SU-DHL-6 (cell line): Measurements from ENCODE around the gene HOXC10.
A peak's percentile ranks its signal among the peaks of the same experiment; 100 is the strongest.

ENCODE experiments used
- H2AFZ ChIP-seq: fragments of 200-600 bp; sonication (generic); 2 replicates; pipeline ENCODE4 v1.6.1; 2014; ENCODE audit warnings: low read depth, mild to moderate bottlenecking, moderate library complexity, mixed read lengths, antibody characterized with exemption, low read length; ENCODE audit not compliant: severe bottlenecking
- H3F3A ChIP-seq: fragments of 200-600 bp; shearing (Covaris generic); 2 replicates; pipeline ENCODE4 v1.6.0; 2016; ENCODE audit warnings: antibody characterized with exemption, mild to moderate bottlenecking; ENCODE audit not compliant: insufficient read depth
- H3K27ac ChIP-seq: fragments of 200-600 bp; sonication (generic); 2 replicates; pipeline ENCODE4 v1.5.1; 2016; ENCODE audit warnings: low read depth, mild to moderate bottlenecking, low read length, moderate library complexity, mixed read lengths
- H3K27me3 ChIP-seq: fragments of 200-600 bp; sonication (generic), shearing (Covaris generic); 2 replicates; pipeline ENCODE4 v1.6.0; 2014; ENCODE audit warnings: mild to moderate bottlenecking, low read length
- H3K36me3 ChIP-seq: fragments of 200-600 bp; sonication (generic); 2 replicates; pipeline ENCODE4 v1.6.1; 2014; ENCODE audit warnings: mild to moderate bottlenecking, low read length, mixed read lengths
- H3K4me2 ChIP-seq: fragments of 300-600, 200-600 bp; shearing (Covaris generic), sonication (generic); 2 replicates; pipeline ENCODE4 v1.6.0; 2014; ENCODE audit warnings: low read length, low read depth, mild to moderate bottlenecking; ENCODE audit not compliant: poor library complexity, severe bottlenecking
- H3K4me3 ChIP-seq: fragments of 200-600 bp; sonication (generic); 2 replicates; pipeline ENCODE4 v1.5.1; 2014; ENCODE audit warnings: antibody characterized with exemption, low read length, mild to moderate bottlenecking, mixed read lengths; ENCODE audit not compliant: insufficient read depth, poor library complexity, severe bottlenecking
- H3K79me2 ChIP-seq: fragments of 200-600 bp; sonication (generic); 2 replicates; pipeline ENCODE4 v1.6.1; 2014; ENCODE audit warnings: mild to moderate bottlenecking, low read length, moderate library complexity; ENCODE audit not compliant: insufficient read depth
- H3K9ac ChIP-seq: fragments of 200-600 bp; sonication (generic); 2 replicates; pipeline ENCODE4 v1.7.0; 2014; ENCODE audit warnings: mild to moderate bottlenecking, low read length
- H3K9me2 ChIP-seq: fragments of 200-600 bp; sonication (generic); replicated peaks from 2 replicates; pipeline ENCODE4 v1.6.1; 2014; ENCODE audit warnings: low read length; ENCODE audit not compliant: insufficient read depth
- H3K9me3 ChIP-seq: fragments of 200-600 bp; sonication (generic); 2 replicates; pipeline ENCODE4 v1.6.1; 2014; ENCODE audit warnings: low read length, mixed read lengths; ENCODE audit not compliant: insufficient read depth
- H4K20me1 ChIP-seq: fragments of 200-600 bp; sonication (generic); 2 replicates; pipeline ENCODE4 v1.6.1; 2014; ENCODE audit warnings: low read depth, mild to moderate bottlenecking, antibody characterized with exemption, low read length, moderate library complexity, mixed read lengths
- CTCF ChIP-seq: fragments of 200-600 bp; sonication (generic); IDR thresholded peaks from one replicate; pipeline ENCODE4 v1.5.1; 2017; ENCODE audit warnings: antibody characterized with exemption, mild to moderate bottlenecking, low read length, moderate library complexity; ENCODE audit not compliant: insufficient read depth, poor library complexity, severe bottlenecking
- EZH2phosphoT487 ChIP-seq: fragments of 200-600 bp; sonication (generic), shearing (Covaris generic); conservative IDR thresholded peaks from 2 replicates; pipeline ENCODE4 v1.6.1; 2018; ENCODE audit warnings: mild to moderate bottlenecking, antibody characterized with exemption, low read length, moderate library complexity, mixed read lengths

HOXC10 gene

GRCh38 chr12:53984901-53985691 lies at the start of gene HOXC10:
Gene HOXC10, plus strand, starts transcription at chr12:53985146. Its CDS starts 114 bp downstream, at chr12:53985260.
- TF ChIP-seq EZH2phosphoT487 (no peak), CTCF (peak; percentile 36)
- Histone ChIP-seq H3F3A (no peaks in the 10 kb centered on the region), H3K27me3 (no peaks in the 10 kb centered on the region), H3K9me3 (no peaks in the 10 kb centered on the region), H3K4me2 (peak within 1 kb of the TSS; percentile 37), H3K9me2 (no peaks in the 10 kb centered on the region), H3K27ac (no peak within 1 kb of the TSS), H3K4me3 (no peak within 1 kb of the TSS), H2AFZ (peak within 1 kb of the TSS; percentile 51), H4K20me1 (no peaks in the 10 kb centered on the region), H3K9ac (no peak within 1 kb of the TSS), H3K79me2 (no peaks in the 10 kb centered on the region), H3K36me3 (no peaks in the 10 kb centered on the region)

- Histone ChIP-seq H3F3A (no peaks in the 10 kb centered on the region), H3K27me3 (no peaks in the 10 kb centered on the region), H4K20me1 (no peaks in the 10 kb centered on the region), H3K9me2 (no peaks in the 10 kb centered on the region), H3K27ac (no peak overlapping the region), H3K79me2 (no peaks in the 10 kb centered on the region), H3K4me2 (no peak overlapping the region), H3K36me3 (no peaks in the 10 kb centered on the region), H2AFZ (no peak overlapping the region), H3K9me3 (no peaks in the 10 kb centered on the region), H3K4me3 (no peak overlapping the region), H3K9ac (no peak overlapping the region)
- TF ChIP-seq EZH2phosphoT487: no peak
- no peak for TF ChIP-seq CTCF
Observed at GRCh38 chr12:53935383-53936341, 49.3 kb upstream of the HOXC10 start.

- H4K20me1 ChIP-seq: no peaks in the 10 kb centered on the region
- no peaks in the 10 kb centered on the region for H3K9me2 ChIP-seq
- H3K36me3 ChIP-seq: no peaks in the 10 kb centered on the region
- H3K9ac ChIP-seq: no peak overlapping the region
- no peak overlapping the region for H2AFZ ChIP-seq
- TF ChIP-seq EZH2phosphoT487 (no peak), CTCF (no peak)
- H3K79me2 ChIP-seq: no peaks in the 10 kb centered on the region
- H3K4me2 ChIP-seq: no peak overlapping the region
- H3K27me3 ChIP-seq: no peaks in the 10 kb centered on the region
- no peak overlapping the region for H3K27ac ChIP-seq
- H3K4me3 ChIP-seq: no peak overlapping the region
- H3F3A ChIP-seq: no peaks in the 10 kb centered on the region
- H3K9me3 ChIP-seq: no peaks in the 10 kb centered on the region
Observed at GRCh38 chr12:53937099-53937498, 47.8 kb upstream of the HOXC10 start.
